C1 segment of cervical spinal cord (tissue), 14 donors: ENCODE measurements around the gene VSIG10L2.

ENCODE experiments used
- DNase-seq, 14 donors: peaks; one replicate each; lab custom pipeline; 2025; lab: John Stamatoyannopoulos, UW

The VSIG10L2 gene

GRCh38 chr11:125929445-125930075 is 16.3 kb upstream of the VSIG10L2 start:
- no peak for DNase-seq

GRCh38 chr11:125930076-125930450 is 15.8 kb upstream of the VSIG10L2 start:
- DNase-seq, result no peak

- DNase-seq, result no peak
These were observed 14.7 kb upstream of the VSIG10L2 start for GRCh38 chr11:125931116-125931515.

- DNase-seq, result no peak
These were observed 14.2 kb upstream of the VSIG10L2 start for GRCh38 chr11:125931668-125932067.

GRCh38 chr11:125932301-125932700 is 13.5 kb upstream of the VSIG10L2 start:
- DNase-seq, result no peak

- DNase-seq, result no peak
These were observed 12.6 kb upstream of the VSIG10L2 start for GRCh38 chr11:125933030-125933813.

GRCh38 chr11:125934473-125934872 is 11.4 kb upstream of the VSIG10L2 start:
- DNase-seq, result no peak

GRCh38 chr11:125935056-125935455 is 10.8 kb upstream of the VSIG10L2 start:
- DNase-seq, result no peak

GRCh38 chr11:125935618-125936199 is 10.1 kb upstream of the VSIG10L2 start:
- DNase-seq, result no peak

- no peak for DNase-seq
These were observed 7.4 kb upstream of the VSIG10L2 start for GRCh38 chr11:125938418-125938817.

GRCh38 chr11:125939081-125939521 is 6.7 kb upstream of the VSIG10L2 start:
- no peak for DNase-seq

GRCh38 chr11:125940145-125940544 is 5.7 kb upstream of the VSIG10L2 start:
- DNase-seq, result no peak

GRCh38 chr11:125941267-125941618 is 4.6 kb upstream of the VSIG10L2 start:
- peak in 1 of 14 donors; percentile 85 for DNase-seq

GRCh38 chr11:125941619-125942611 is 3.9 kb upstream of the VSIG10L2 start:
- peak in 1 of 14 donors; percentile 85 for DNase-seq

GRCh38 chr11:125942771-125943428 is 2.9 kb upstream of the VSIG10L2 start:
- no peak for DNase-seq

- no peak for DNase-seq
These were observed 2.0 kb upstream of the VSIG10L2 start for GRCh38 chr11:125943661-125944349.

GRCh38 chr11:125944350-125945010 is 1.4 kb upstream of the VSIG10L2 start:
- DNase-seq, result no peak

- no peak for DNase-seq
These were observed 640 bp upstream of the VSIG10L2 start for GRCh38 chr11:125945011-125945796.
